ENCODE measurements around the gene C6. TPM values are rescaled to one million over a fixed set of nuclear protein-coding genes. Genes with fewer than 3 reads are reported as not detected.
"Not testable (repeated sequence)": the region's sequence is repeated elsewhere in the genome, so short reads cannot be mapped to it uniquely, and the experiment has no call there.

Gene C6
- total RNA-seq, 3 donors from 2014 or later (not counting 1 experiment from before 2014, with no cell fraction given) = not detected

DNA sequence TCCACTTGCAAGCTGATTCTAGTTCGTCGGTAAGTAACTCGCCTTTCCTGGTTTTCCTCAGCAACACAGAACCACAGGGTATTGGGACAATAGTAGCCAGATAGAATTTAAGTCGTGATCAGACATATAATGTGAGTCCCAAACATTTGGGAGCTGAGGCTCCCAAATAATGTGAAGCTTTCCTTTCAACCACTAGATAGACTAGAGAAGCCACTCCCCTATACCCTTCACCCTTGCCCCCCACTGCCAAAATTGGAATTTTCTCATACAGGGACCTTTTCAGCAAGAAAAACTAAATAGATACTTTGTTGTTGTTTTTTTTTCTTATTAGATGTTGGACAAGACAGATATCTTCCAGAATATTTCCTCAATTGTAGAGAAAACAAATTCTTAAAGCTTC, 1.9 kb downstream of the C6 start:
- H3K36me3 Mint-ChIP-seq = no peaks in the 10 kb centered on the region
- H3K9me3 ChIP-seq (ENCODE audit: control insufficient read depth, insufficient read depth, low read length) = no peaks in the 10 kb centered on the region
- no peak for ATAC-seq
- TF ChIP-seq, protein P1, sequence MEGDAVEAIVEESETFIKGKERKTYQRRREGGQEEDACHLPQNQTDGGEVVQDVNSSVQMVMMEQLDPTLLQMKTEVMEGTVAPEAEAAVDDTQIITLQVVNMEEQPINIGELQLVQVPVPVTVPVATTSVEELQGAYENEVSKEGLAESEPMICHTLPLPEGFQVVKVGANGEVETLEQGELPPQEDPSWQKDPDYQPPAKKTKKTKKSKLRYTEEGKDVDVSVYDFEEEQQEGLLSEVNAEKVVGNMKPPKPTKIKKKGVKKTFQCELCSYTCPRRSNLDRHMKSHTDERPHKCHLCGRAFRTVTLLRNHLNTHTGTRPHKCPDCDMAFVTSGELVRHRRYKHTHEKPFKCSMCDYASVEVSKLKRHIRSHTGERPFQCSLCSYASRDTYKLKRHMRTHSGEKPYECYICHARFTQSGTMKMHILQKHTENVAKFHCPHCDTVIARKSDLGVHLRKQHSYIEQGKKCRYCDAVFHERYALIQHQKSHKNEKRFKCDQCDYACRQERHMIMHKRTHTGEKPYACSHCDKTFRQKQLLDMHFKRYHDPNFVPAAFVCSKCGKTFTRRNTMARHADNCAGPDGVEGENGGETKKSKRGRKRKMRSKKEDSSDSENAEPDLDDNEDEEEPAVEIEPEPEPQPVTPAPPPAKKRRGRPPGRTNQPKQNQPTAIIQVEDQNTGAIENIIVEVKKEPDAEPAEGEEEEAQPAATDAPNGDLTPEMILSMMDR (IDR thresholded peaks at IDR 0.05) = no peak
- H3K4me1 ChIP-seq (ENCODE audit: control insufficient read depth, insufficient read depth, low read length) = no peaks in the 10 kb centered on the region
- H3K36me3 ChIP-seq (ENCODE audit: control insufficient read depth, insufficient read depth, low read length) = no peaks in the 10 kb centered on the region
- intact Hi-C loops (cut with micrococcal nuclease) = no loop called here
- no peak overlapping the region for H3K4me3 Mint-ChIP-seq
- no peak overlapping the region for H3K4me3 ChIP-seq (ENCODE audit: low read length)
- peaks cover 8 to 15% of the 10 kb centered on the region in 2 donors for H3K9me3 Mint-ChIP-seq
- no peaks in the 10 kb centered on the region for H3K4me1 Mint-ChIP-seq
- H3K27ac ChIP-seq (ENCODE audit: low read length) = no peak overlapping the region
- no peak for DNase-seq
- no peak overlapping the region for H3K27ac Mint-ChIP-seq
- H3K27me3 Mint-ChIP-seq (ENCODE audit: low read depth in 2 of 2) = no peaks in the 10 kb centered on the region
- no peaks in the 10 kb centered on the region for H3K27me3 ChIP-seq (ENCODE audit: control insufficient read depth, insufficient read depth, low read length)
- 97% methylated on average over 4 of the region's 4 CpGs for WGBS (ENCODE audit: insufficient coverage)

DNA sequence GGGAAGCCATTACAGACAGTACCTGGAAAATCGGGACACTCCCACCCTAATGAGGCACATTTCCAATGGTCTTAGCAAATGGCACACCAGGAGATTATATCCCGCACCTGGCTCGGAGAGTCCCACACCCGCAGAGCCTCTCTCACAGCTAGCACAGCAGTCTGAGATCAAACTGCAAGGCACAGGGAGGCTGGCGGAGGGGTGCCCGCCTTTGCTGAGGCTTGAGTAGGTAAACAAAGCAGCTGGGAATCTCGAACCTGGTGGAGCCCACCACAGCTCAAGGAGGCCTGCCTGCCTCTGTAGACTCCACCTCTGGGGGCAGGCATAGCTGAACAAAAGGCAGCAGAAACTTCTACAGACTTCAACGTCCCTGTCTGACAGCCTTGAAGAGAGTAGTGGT, 7.9 kb downstream of the C6 start:
- H3K4me3 Mint-ChIP-seq; DNase-seq; H3K36me3 Mint-ChIP-seq; H3K36me3 ChIP-seq (ENCODE audit: control insufficient read depth, insufficient read depth, low read length); H3K9me3 ChIP-seq (ENCODE audit: control insufficient read depth, insufficient read depth, low read length); H3K4me3 ChIP-seq (ENCODE audit: low read length); H3K4me1 ChIP-seq (ENCODE audit: control insufficient read depth, insufficient read depth, low read length); H3K27me3 ChIP-seq (ENCODE audit: control insufficient read depth, insufficient read depth, low read length); intact Hi-C loops (cut with micrococcal nuclease); H3K27ac Mint-ChIP-seq; H3K27me3 Mint-ChIP-seq (ENCODE audit: low read depth in 2 of 2); H3K27ac ChIP-seq (ENCODE audit: low read length); H3K4me1 Mint-ChIP-seq; ATAC-seq: not testable (repeated sequence)
- H3K9me3 Mint-ChIP-seq = peaks cover 3 to 17% of the 10 kb centered on the region in 2 donors
- WGBS (ENCODE audit: insufficient coverage) = 89% methylated on average over 8 of the region's 8 CpGs

DNA sequence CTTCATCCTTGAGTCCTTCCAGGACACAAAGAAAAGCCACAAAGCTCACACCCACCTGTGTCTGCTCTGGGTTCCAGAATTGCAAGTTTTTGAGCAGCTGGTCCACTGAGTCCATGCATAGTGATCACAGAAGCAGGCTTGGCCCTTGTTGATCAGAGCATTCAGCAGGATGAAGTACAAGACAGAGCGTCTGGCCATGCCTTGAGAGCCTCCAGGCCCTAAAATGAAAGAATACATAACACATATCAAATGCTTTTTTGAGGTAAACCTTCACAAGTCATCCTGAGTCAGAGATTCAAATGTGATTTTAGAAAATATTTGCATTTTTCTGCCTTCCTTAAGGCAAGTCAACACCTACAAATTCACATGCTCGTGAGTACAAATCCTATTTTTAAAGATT, 10.3 kb downstream of the C6 start:
- no peaks in the 10 kb centered on the region for H3K4me1 ChIP-seq (ENCODE audit: control insufficient read depth, insufficient read depth, low read length)
- no peak overlapping the region for H3K4me3 ChIP-seq (ENCODE audit: low read length)
- Mint-ChIP-seq H3K27me3 (ENCODE audit: low read depth in 2 of 2) (no peaks in the 10 kb centered on the region), H3K27ac (no peak overlapping the region), H3K4me1 (no peaks in the 10 kb centered on the region), H3K4me3 (no peak overlapping the region), H3K9me3 (peaks cover 4 to 13% of the 10 kb centered on the region in 2 donors), H3K36me3 (no peaks in the 10 kb centered on the region)
- peaks cover 10% of the 10 kb centered on the region for H3K9me3 ChIP-seq (ENCODE audit: control insufficient read depth, insufficient read depth, low read length)
- ATAC-seq (no peak), DNase-seq (no peak)
- H3K36me3 ChIP-seq (ENCODE audit: control insufficient read depth, insufficient read depth, low read length) = no peaks in the 10 kb centered on the region
- WGBS (ENCODE audit: insufficient coverage) = 88% methylated on average over 1 of the region's 2 CpGs
- TF ChIP-seq, protein P1 (IDR thresholded peaks at IDR 0.05) = no peak
- no peaks in the 10 kb centered on the region for H3K27me3 ChIP-seq (ENCODE audit: control insufficient read depth, insufficient read depth, low read length)
- no peak overlapping the region for H3K27ac ChIP-seq (ENCODE audit: low read length)
- intact Hi-C loops (cut with micrococcal nuclease) = no loop called here

DNA sequence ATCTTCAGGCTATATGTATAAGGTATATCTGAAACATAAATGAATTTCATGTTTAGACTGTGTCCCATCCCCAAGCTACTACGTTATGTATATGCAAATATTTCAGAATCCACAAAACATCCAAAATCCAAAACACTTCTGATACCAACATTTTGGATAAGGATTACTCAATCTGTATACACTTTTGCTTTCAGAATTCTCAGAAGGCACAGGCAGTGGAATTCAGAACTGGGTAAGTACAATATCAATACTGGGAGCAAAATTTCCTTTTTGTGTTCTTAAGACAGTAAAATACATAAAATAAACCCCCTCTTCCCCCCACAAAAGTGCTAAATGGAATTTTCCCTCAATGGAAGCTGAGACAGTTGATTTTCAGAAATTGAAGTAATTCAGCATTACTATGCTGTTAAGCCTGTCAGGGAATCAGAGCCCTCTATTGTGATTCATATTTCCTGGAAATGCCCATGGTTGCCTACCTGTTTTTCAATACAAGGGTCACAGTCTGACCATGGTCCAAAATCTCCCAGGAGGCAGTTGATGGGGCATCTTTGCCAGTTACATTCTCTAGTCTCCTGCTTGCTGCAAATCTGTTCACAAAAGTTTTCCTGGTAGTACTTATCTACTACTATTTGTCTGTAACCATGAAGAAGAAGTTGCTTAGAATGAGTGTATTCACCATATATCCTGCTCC, 12.1 kb downstream of the C6 start:
- Mint-ChIP-seq H3K4me3 (no peak overlapping the region), H3K27me3 (ENCODE audit: low read depth in 2 of 2) (no peaks in the 10 kb centered on the region), H3K4me1 (no peaks in the 10 kb centered on the region), H3K27ac (no peak overlapping the region), H3K9me3 (peaks cover 5 to 8% of the 10 kb centered on the region in 2 donors), H3K36me3 (no peaks in the 10 kb centered on the region)
- no CpG with 5 or more reads among the region's 1 CpG for WGBS (ENCODE audit: insufficient coverage)
- H3K9me3 ChIP-seq (ENCODE audit: control insufficient read depth, insufficient read depth, low read length) = peaks cover 10% of the 10 kb centered on the region
- no peaks in the 10 kb centered on the region for H3K27me3 ChIP-seq (ENCODE audit: control insufficient read depth, insufficient read depth, low read length)
- no peak for DNase-seq
- ATAC-seq = no peak
- TF ChIP-seq, protein P1 (IDR thresholded peaks at IDR 0.05) = no peak
- no peak overlapping the region for H3K27ac ChIP-seq (ENCODE audit: low read length)
- H3K36me3 ChIP-seq (ENCODE audit: control insufficient read depth, insufficient read depth, low read length) = no peaks in the 10 kb centered on the region
- no peaks in the 10 kb centered on the region for H3K4me1 ChIP-seq (ENCODE audit: control insufficient read depth, insufficient read depth, low read length)
- no peak overlapping the region for H3K4me3 ChIP-seq (ENCODE audit: low read length)
- intact Hi-C loops (cut with micrococcal nuclease) = no loop called here
